H1 (cell line): Measurements from ENCODE around the gene CELA1. TPM values are rescaled to one million over a fixed set of nuclear protein-coding genes. Genes with fewer than 3 reads are reported as not detected.
A peak's percentile ranks its signal among the peaks of the same experiment; 100 is the strongest.

Source experiments
- CTCF ChIA-PET: fragments of 300-600 bp; sonication (Branson Sonifier 250); formaldehyde crosslinking; loops from one replicate; lab custom pipeline; 2021; ENCODE audit not compliant: partially characterized antibody; lab: Charles Lee
- POLR2A ChIA-PET: fragments of 300-600 bp; sonication (Branson Sonifier 250); formaldehyde crosslinking; loops from one replicate; lab custom pipeline; 2021; ENCODE audit warnings: inconsistent platforms; ENCODE audit not compliant: partially characterized antibody; lab: Charles Lee
- DNase-seq, 2 experiments: peaks; one replicate each; pipeline versions ENCODE4 v3.0.0 to v3.0.0-alpha.2; 2010 to 2022; ENCODE audit warnings: low spot score in 2 of 2, low read depth in 1 of 2, mixed read lengths in 1 of 2
- FAIRE-seq: peaks from 2 replicates; lab custom pipeline; 2011; peaks lifted over from hg19 to GRCh38; lab: Jason Lieb, UNC
- H2AFZ ChIP-seq: 2 replicates; pipeline ENCODE4 v1.8.1; 2012; ENCODE audit warnings: low read length, inconsistent platforms
- H2AK5ac ChIP-seq: 2 replicates; pipeline ENCODE4 v1.6.1; 2013; ENCODE audit warnings: low read depth, low read length
- H2BK120ac ChIP-seq: replicated peaks from 2 replicates; pipeline ENCODE3; 2013; ENCODE audit warnings: low read depth, low read length, inconsistent platforms
- H2BK12ac ChIP-seq: 2 replicates; pipeline ENCODE4 v1.6.1; 2013; ENCODE audit warnings: low read depth, low read length
- H2BK15ac ChIP-seq: 2 replicates; pipeline ENCODE4 v1.6.1; 2013; ENCODE audit warnings: low read length
- H2BK20ac ChIP-seq: 2 replicates; pipeline ENCODE4 v1.6.1; 2013; ENCODE audit warnings: low read length
- H2BK5ac ChIP-seq: 2 replicates; pipeline ENCODE4 v1.6.1; 2013; ENCODE audit warnings: low read depth, low read length
- H3K14ac ChIP-seq: 2 replicates; pipeline ENCODE4 v1.6.1; 2013; ENCODE audit warnings: inconsistent platforms; ENCODE audit not compliant: insufficient read length
- H3K18ac ChIP-seq: 2 replicates; pipeline ENCODE4 v1.6.1; 2013; ENCODE audit warnings: low read length; ENCODE audit errors: extremely low read depth
- H3K23ac ChIP-seq: 2 replicates; pipeline ENCODE4 v1.6.1; 2013; ENCODE audit warnings: inconsistent platforms; ENCODE audit not compliant: insufficient read length
- H3K23me2 ChIP-seq: 2 replicates; pipeline ENCODE4 v1.6.1; 2013; ENCODE audit warnings: low read depth, low read length
- H3K27ac ChIP-seq: 2 replicates; pipeline ENCODE4 v1.6.1; 2011; ENCODE audit warnings: low read depth, low read length, inconsistent platforms
- H3K27me3 ChIP-seq, 4 experiments: replicated peaks in 1 of 4; 1 replicate in 1 of 4; 2 replicates in 3 of 4; pipeline versions ENCODE4 v1.6.1 to v1.8.1; 2011 to 2013; ENCODE audit warnings: low read length in 3 of 4, mild to moderate bottlenecking in 3 of 4, inconsistent platforms in 2 of 4, mixed read lengths in 2 of 4, moderate library complexity in 1 of 4; ENCODE audit not compliant: control insufficient read depth in 3 of 4, insufficient read depth in 3 of 4; ENCODE audit errors: extremely low read depth in 1 of 4
- H3K36me3 ChIP-seq, 4 experiments: 2 replicates each; pipeline versions ENCODE4 v1.6.1 to v1.8.1; 2011 to 2013; ENCODE audit warnings: mild to moderate bottlenecking in 4 of 4, low read length in 3 of 4, moderate library complexity in 2 of 4, control low read depth in 1 of 4, inconsistent platforms in 1 of 4; ENCODE audit not compliant: insufficient read depth in 4 of 4, control insufficient read depth in 2 of 4
- H3K4ac ChIP-seq: replicated peaks from 2 replicates; pipeline ENCODE3; 2013; ENCODE audit warnings: low read length, low read depth, mixed read lengths, inconsistent platforms; ENCODE audit not compliant: insufficient read length
- H3K4me1 ChIP-seq, 4 experiments: replicated peaks in 1 of 4; 1 replicate in 1 of 4; 2 replicates in 3 of 4; pipeline versions ENCODE4 v1.6.1 to v1.8.1; 2011 to 2013; ENCODE audit warnings: low read length in 3 of 4, inconsistent platforms in 2 of 4, mixed read lengths in 1 of 4; ENCODE audit not compliant: insufficient read depth in 4 of 4, control insufficient read depth in 3 of 4
- H3K4me2 ChIP-seq, 2 experiments: 2 replicates each; pipeline versions ENCODE4 v1.6.1 to v1.8.1; 2011 to 2013; ENCODE audit warnings: low read depth in 2 of 2, low read length in 2 of 2, control low read depth in 1 of 2, inconsistent platforms in 1 of 2, mild to moderate bottlenecking in 1 of 2; ENCODE audit not compliant: insufficient read depth in 1 of 2
- H3K4me3 ChIP-seq, 4 experiments: fragments of 200-600, 300-600 bp in 1 of 4; sonication (generic), shearing (Covaris generic), sonication (Bioruptor Twin) in 1 of 4; 2 replicates each; pipeline versions ENCODE4 v1.5.1 to v1.8.1; 2011 to 2016; ENCODE audit warnings: low read length in 4 of 4, low read depth in 3 of 4, control low read depth in 2 of 4, inconsistent platforms in 2 of 4, mild to moderate bottlenecking in 2 of 4, mixed read lengths in 1 of 4, moderate library complexity in 1 of 4; ENCODE audit not compliant: insufficient read depth in 2 of 4; ENCODE audit errors: extremely low read depth in 1 of 4
- H3K56ac ChIP-seq: replicated peaks from 2 replicates; pipeline ENCODE3; 2013; ENCODE audit warnings: low read depth, mild to moderate bottlenecking, mixed read lengths, low read length, inconsistent platforms; ENCODE audit not compliant: insufficient read length
- H3K79me1 ChIP-seq: 2 replicates; pipeline ENCODE4 v1.6.1; 2013; ENCODE audit warnings: low read depth, low read length, control low read depth
- H3K79me2 ChIP-seq, 2 experiments: 2 replicates each; pipeline versions ENCODE4 v1.6.1 to v1.8.1; 2012 to 2013; ENCODE audit warnings: low read length in 2 of 2, mild to moderate bottlenecking in 2 of 2, inconsistent platforms in 1 of 2; ENCODE audit not compliant: insufficient read depth in 2 of 2, control insufficient read depth in 1 of 2
- H3K9ac ChIP-seq, 4 experiments: replicated peaks in 1 of 4; 1 replicate in 1 of 4; 2 replicates in 3 of 4; pipeline versions ENCODE4 v1.6.1 to v1.8.1; 2011 to 2013; ENCODE audit warnings: low read depth in 3 of 4, low read length in 3 of 4, control low read depth in 2 of 4, mild to moderate bottlenecking in 2 of 4, moderate library complexity in 2 of 4, inconsistent platforms in 1 of 4; ENCODE audit errors: extremely low read depth in 1 of 4
- H3K9me3 ChIP-seq, 2 experiments: 2 replicates each; pipeline versions ENCODE4 v1.6.1 to v1.8.1; 2012 to 2013; ENCODE audit warnings: mild to moderate bottlenecking in 2 of 2, moderate library complexity in 2 of 2, control low read depth in 1 of 2, inconsistent platforms in 1 of 2, low read depth in 1 of 2, low read length in 1 of 2, mixed read lengths in 1 of 2; ENCODE audit not compliant: insufficient read depth in 2 of 2
- H4K20me1 ChIP-seq, 2 experiments: replicated peaks in 1 of 2; 2 replicates each; pipeline versions ENCODE3 to v1.8.1; 2011 to 2013; ENCODE audit warnings: inconsistent platforms in 2 of 2, low read length in 2 of 2, mild to moderate bottlenecking in 1 of 2; ENCODE audit not compliant: insufficient read depth in 2 of 2, control insufficient read depth in 1 of 2
- H4K5ac ChIP-seq: 2 replicates; pipeline ENCODE4 v1.6.1; 2013; ENCODE audit warnings: low read length, low read depth, mixed read lengths, inconsistent platforms; ENCODE audit not compliant: insufficient read length
- H4K8ac ChIP-seq: 2 replicates; pipeline ENCODE4 v1.8.0; 2013; ENCODE audit warnings: mild to moderate bottlenecking, moderate library complexity, low read length, inconsistent platforms; ENCODE audit not compliant: insufficient read depth; ENCODE audit errors: extremely low read depth
- H4K91ac ChIP-seq: replicated peaks from 2 replicates; pipeline ENCODE3; 2013; ENCODE audit warnings: low read length, mixed read lengths, inconsistent platforms; ENCODE audit not compliant: insufficient read length
- FOSL1 ChIP-seq: IDR thresholded peaks from 2 replicates; pipeline ENCODE4 v1.6.1; 2011; ENCODE audit warnings: mild to moderate bottlenecking, low read depth, low read length, moderate library complexity; ENCODE audit not compliant: insufficient read depth
- WGBS, 2 experiments: shearing (Covaris generic) in 1 of 2; methylation state at CpG; one replicate each; pipeline versions ENCODE4 v1.1.6 to v1.1.7; 2013 to 2015; ENCODE audit warnings: low lambda C conversion rate in 2 of 2, mixed read lengths in 2 of 2, inconsistent platforms in 1 of 2, low coverage in 1 of 2, missing lambda C conversion rate in 1 of 2; ENCODE audit not compliant: insufficient replicate concordance in 2 of 2, insufficient coverage in 1 of 2, insufficient read length in 1 of 2; ENCODE audit errors: extremely low coverage in 1 of 2, missing lambda C conversion rate in 1 of 2; 5-methylcytosine and 5-hydroxymethylcytosine counted together
- polyA plus RNA-seq, 7 experiments: library from polyadenylated mRNA; depleted of rRNA in 3 of 7; stranded (reverse) in 5 of 7; unstranded in 2 of 7; fragments of >200 nt in 5 of 7; fragments of 200-250 nt in 2 of 7; gene quantifications; 1 replicate in 5 of 7; 2 replicates in 1 of 7; 4 replicates in 1 of 7; pipeline versions ENCODE4 v1.2.1 to v1.2.3, GENCODE V29; 2011 to 2013; ENCODE audit warnings: missing spikeins in 2 of 7, mixed read lengths in 2 of 7
- total RNA-seq: library from RNA; stranded (reverse); fragmentation: NEBNext Ultra II Directional; extraction: Animal tissue kit (Norgen Biotek cat#: 25700); gene quantifications from 2 replicates; pipeline ENCODE4 v1.2.1, GENCODE V29; 2021

CELA1 gene
- total and polyA plus RNA-seq, 2 of the 8 experiments (the other 6 are each of a cell fraction or from before 2014, with no cell fraction given) = 0.09 TPM; not detected in 1

DNA sequence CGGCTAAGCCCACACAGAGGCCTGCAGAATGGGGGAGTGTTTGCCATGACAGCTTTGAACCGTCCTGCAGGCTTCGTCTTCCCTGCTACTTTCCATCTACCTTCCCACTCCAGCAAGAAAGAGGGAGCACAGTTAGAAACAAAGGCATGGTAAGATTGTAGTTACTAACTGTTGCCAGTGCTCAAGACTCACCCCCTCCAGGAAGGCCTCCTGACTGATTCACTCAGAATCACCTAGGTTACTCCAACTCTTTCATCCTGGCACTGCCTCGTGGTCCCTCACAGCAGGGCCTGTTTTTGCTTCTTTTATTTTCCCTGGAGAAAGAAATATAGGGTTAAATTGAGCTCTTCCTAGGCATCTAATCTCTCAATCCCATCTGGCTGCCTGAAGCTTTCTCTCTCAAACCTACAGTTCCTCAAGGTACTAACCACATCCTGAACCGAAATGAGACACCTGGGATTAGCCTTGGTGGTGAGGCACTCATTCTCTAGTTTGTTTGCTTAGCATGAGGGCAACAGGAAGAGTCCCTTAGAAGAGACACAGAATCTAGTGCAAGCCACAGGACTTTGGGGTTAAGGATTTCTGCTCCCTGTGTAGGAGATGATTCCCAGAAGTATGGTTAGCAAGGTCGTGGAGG is 36.9 kb upstream of the CELA1 start:
- H3K4me3 ChIP-seq = no peak overlapping the region
- H3K27ac ChIP-seq = no peak overlapping the region
- no peaks in the 10 kb centered on the region for H3K79me1 ChIP-seq
- H4K91ac ChIP-seq = no peak overlapping the region
- H3K9ac ChIP-seq = no peak overlapping the region
- POLR2A ChIA-PET = interaction anchor here (0.9 to 1.2 kb wide), 2 partner anchors 9 to 12 kb away, joined by 3 to 4 read pairs; no protein-coding TSS in a partner anchor
- no peak overlapping the region for H4K8ac ChIP-seq
- peaks cover 2 to 7% (median 5%) of the 10 kb centered on the region in 4 experiments; a peak in 4 of 8 replicates for H3K36me3 ChIP-seq
- H3K23ac ChIP-seq = no peak overlapping the region
- H3K23me2 ChIP-seq = no peaks in the 10 kb centered on the region
- H3K4me2 ChIP-seq = 0 out of 4 replicates have a peak overlapping the region, but pooled peaks of 1 of the 2 experiments have one; percentile 2
- H2AK5ac ChIP-seq = no peak overlapping the region
- DNase-seq (no peak), FAIRE-seq (no peak)
- no peak overlapping the region for H3K56ac ChIP-seq
- H2BK20ac ChIP-seq = no peak overlapping the region
- H3K27me3 ChIP-seq = no peaks in the 10 kb centered on the region
- no peak overlapping the region for H3K18ac ChIP-seq
- H2BK5ac ChIP-seq = no peak overlapping the region
- H2BK120ac ChIP-seq = no peak overlapping the region
- H3K14ac ChIP-seq = no peak overlapping the region
- H3K9me3 ChIP-seq = no peaks in the 10 kb centered on the region
- CTCF ChIA-PET = interaction anchor here (0.8 to 1.6 kb wide), 5 partner anchors 9 to 42 kb away, joined by 3 to 5 read pairs (median 3); no protein-coding TSS in a partner anchor
- H4K5ac ChIP-seq = no peak overlapping the region
- no peak overlapping the region for H3K4ac ChIP-seq
- 85% methylated on average over 6 of the region's 6 CpGs; no CpG with 5 or more reads in 1 of the 2 experiments for WGBS, 2 experiments
- H4K20me1 ChIP-seq = no peaks in the 10 kb centered on the region
- H2BK12ac ChIP-seq = no peak overlapping the region
- no peak overlapping the region for H2BK15ac ChIP-seq
- no peak overlapping the region for H2AFZ ChIP-seq
- H3K4me1 ChIP-seq = peaks cover 7 to 17% (median 10%) of the 10 kb centered on the region in 4 experiments
- H3K79me2 ChIP-seq = no peaks in the 10 kb centered on the region
- TF ChIP-seq FOSL1 = no peak
